ENCODE data around the gene PLPP3. TPM values are rescaled to one million over a fixed set of nuclear protein-coding genes. Genes with fewer than 3 reads are reported as not detected.
A peak's percentile ranks its signal among the peaks of the same experiment; 100 is the strongest.

The PLPP3 gene
- total RNA-seq, 1 donor = 1.4 TPM

- Histone ChIP-seq H3K27me3 (ENCODE audit: insufficient read depth, low read length) (peaks cover 29% of the 10 kb centered on the region), H3K4me1 (ENCODE audit: insufficient read depth, low read length) (peaks cover 22% of the 10 kb centered on the region), H3K4me3 (ENCODE audit: low read length) (no peak overlapping the region), H3K9me3 (ENCODE audit: low read depth, low read length) (no peaks in the 10 kb centered on the region)
These were observed 49.6 kb downstream of the PLPP3 start for GRCh38 chr1:56529801-56530200.

- H3K4me3 ChIP-seq (ENCODE audit: low read length) = no peak overlapping the region
- H3K4me1 ChIP-seq (ENCODE audit: insufficient read depth, low read length) = peaks cover 31% of the 10 kb centered on the region
- no peaks in the 10 kb centered on the region for H3K9me3 ChIP-seq (ENCODE audit: low read depth, low read length)
- H3K27me3 ChIP-seq (ENCODE audit: insufficient read depth, low read length) = peaks cover 33% of the 10 kb centered on the region
These were observed 51.6 kb downstream of the PLPP3 start for GRCh38 chr1:56527548-56528302.

GRCh38 chr1:56526571-56527174, 52.7 kb downstream of the PLPP3 start:
- Histone ChIP-seq H3K4me3 (ENCODE audit: low read length) (no peak overlapping the region), H3K27me3 (ENCODE audit: insufficient read depth, low read length) (peaks cover 33% of the 10 kb centered on the region), H3K4me1 (ENCODE audit: insufficient read depth, low read length) (peaks cover 32% of the 10 kb centered on the region), H3K9me3 (ENCODE audit: low read depth, low read length) (no peaks in the 10 kb centered on the region)

GRCh38 chr1:56525489-56526041, 53.8 kb downstream of the PLPP3 start:
- Histone ChIP-seq H3K27me3 (ENCODE audit: insufficient read depth, low read length) (peaks cover 34% of the 10 kb centered on the region), H3K9me3 (ENCODE audit: low read depth, low read length) (no peaks in the 10 kb centered on the region), H3K4me1 (ENCODE audit: insufficient read depth, low read length) (peaks cover 32% of the 10 kb centered on the region), H3K4me3 (ENCODE audit: low read length) (no peak overlapping the region)

GRCh38 chr1:56524263-56524662, 55.1 kb downstream of the PLPP3 start:
- H3K27me3 ChIP-seq (ENCODE audit: insufficient read depth, low read length) = peaks cover 24% of the 10 kb centered on the region

GRCh38 chr1:56522680-56523079, 56.7 kb downstream of the PLPP3 start:
- H3K4me1 ChIP-seq (ENCODE audit: insufficient read depth, low read length) = peaks cover 35% of the 10 kb centered on the region
- no peak overlapping the region for H3K4me3 ChIP-seq (ENCODE audit: low read length)
- no peaks in the 10 kb centered on the region for H3K9me3 ChIP-seq (ENCODE audit: low read depth, low read length)
- H3K27me3 ChIP-seq (ENCODE audit: insufficient read depth, low read length) = peaks cover 13% of the 10 kb centered on the region

More at GRCh38 chr1:56524263-56524662, 55.1 kb downstream of the PLPP3 start:
- Histone ChIP-seq H3K4me3 (ENCODE audit: low read length) (no peak overlapping the region), H3K4me1 (ENCODE audit: insufficient read depth, low read length) (peaks cover 32% of the 10 kb centered on the region), H3K9me3 (ENCODE audit: low read depth, low read length) (no peaks in the 10 kb centered on the region)

GRCh38 chr1:56520016-56520601, 59.3 kb downstream of the PLPP3 start:
- Histone ChIP-seq H3K9me3 (ENCODE audit: low read depth, low read length) (no peaks in the 10 kb centered on the region), H3K27me3 (ENCODE audit: insufficient read depth, low read length) (peaks cover 7% of the 10 kb centered on the region), H3K4me1 (ENCODE audit: insufficient read depth, low read length) (peaks cover 38% of the 10 kb centered on the region), H3K4me3 (ENCODE audit: low read length) (no peak overlapping the region)

- Histone ChIP-seq H3K27me3 (ENCODE audit: insufficient read depth, low read length) (peaks cover 3% of the 10 kb centered on the region), H3K4me3 (ENCODE audit: low read length) (no peak overlapping the region), H3K9me3 (ENCODE audit: low read depth, low read length) (no peaks in the 10 kb centered on the region), H3K4me1 (ENCODE audit: insufficient read depth, low read length) (peaks cover 26% of the 10 kb centered on the region)
These were observed 61.8 kb downstream of the PLPP3 start for GRCh38 chr1:56517404-56518130.

GRCh38 chr1:56516539-56517252, 62.7 kb downstream of the PLPP3 start:
- Histone ChIP-seq H3K27me3 (ENCODE audit: insufficient read depth, low read length) (peaks cover 3% of the 10 kb centered on the region), H3K4me1 (ENCODE audit: insufficient read depth, low read length) (peaks cover 26% of the 10 kb centered on the region), H3K4me3 (ENCODE audit: low read length) (peak overlapping the region; percentile 2), H3K9me3 (ENCODE audit: low read depth, low read length) (no peaks in the 10 kb centered on the region)

- H3K9me3 ChIP-seq (ENCODE audit: low read depth, low read length) = no peaks in the 10 kb centered on the region
- peaks cover 32% of the 10 kb centered on the region for H3K4me1 ChIP-seq (ENCODE audit: insufficient read depth, low read length)
- no peaks in the 10 kb centered on the region for H3K27me3 ChIP-seq (ENCODE audit: insufficient read depth, low read length)
- no peak overlapping the region for H3K4me3 ChIP-seq (ENCODE audit: low read length)
These were observed 63.3 kb downstream of the PLPP3 start for GRCh38 chr1:56515898-56516538.

- no peaks in the 10 kb centered on the region for H3K9me3 ChIP-seq (ENCODE audit: low read depth, low read length)
- H3K4me1 ChIP-seq (ENCODE audit: insufficient read depth, low read length) = peaks cover 46% of the 10 kb centered on the region
- H3K4me3 ChIP-seq (ENCODE audit: low read length) = no peak overlapping the region
- H3K27me3 ChIP-seq (ENCODE audit: insufficient read depth, low read length) = no peaks in the 10 kb centered on the region
These were observed 66.5 kb downstream of the PLPP3 start for GRCh38 chr1:56512724-56513494.

- H3K27me3 ChIP-seq (ENCODE audit: insufficient read depth, low read length) = no peaks in the 10 kb centered on the region
- peaks cover 46% of the 10 kb centered on the region for H3K4me1 ChIP-seq (ENCODE audit: insufficient read depth, low read length)
- H3K4me3 ChIP-seq (ENCODE audit: low read length) = no peak overlapping the region
- H3K9me3 ChIP-seq (ENCODE audit: low read depth, low read length) = no peaks in the 10 kb centered on the region
These were observed 67.6 kb downstream of the PLPP3 start for GRCh38 chr1:56511766-56512165.

GRCh38 chr1:56511364-56511763, 68.0 kb downstream of the PLPP3 start:
- no peak overlapping the region for H3K4me3 ChIP-seq (ENCODE audit: low read length)
- peaks cover 46% of the 10 kb centered on the region for H3K4me1 ChIP-seq (ENCODE audit: insufficient read depth, low read length)
- no peaks in the 10 kb centered on the region for H3K27me3 ChIP-seq (ENCODE audit: insufficient read depth, low read length)
- H3K9me3 ChIP-seq (ENCODE audit: low read depth, low read length) = no peaks in the 10 kb centered on the region
